Neuronal stem cell (in vitro differentiated cells): ENCODE data around the gene LIN7B.
A peak's percentile ranks its signal among the peaks of the same experiment; 100 is the strongest.

Experiments used
- DNase-seq: peaks from one replicate; pipeline ENCODE4 v3.0.0-alpha.2; 2013; ENCODE audit warnings: low spot score
- H2AFZ ChIP-seq: one replicate; pipeline ENCODE4 v1.6.1; 2013; ENCODE audit warnings: mild to moderate bottlenecking, low read length, inconsistent platforms
- H2AK5ac ChIP-seq: 2 replicates; pipeline ENCODE4 v1.6.1; 2013; ENCODE audit warnings: low read depth, mild to moderate bottlenecking, inconsistent platforms, low read length, moderate library complexity, mixed read lengths
- H2BK120ac ChIP-seq: 2 replicates; pipeline ENCODE4 v1.6.1; 2013; ENCODE audit warnings: low read depth, mild to moderate bottlenecking, inconsistent platforms, low read length, moderate library complexity, mixed read lengths
- H2BK12ac ChIP-seq: one replicate; pipeline ENCODE4 v1.6.1; 2013; ENCODE audit warnings: low read length, inconsistent platforms
- H2BK15ac ChIP-seq: 2 replicates; pipeline ENCODE4 v1.6.1; 2013; ENCODE audit warnings: mild to moderate bottlenecking, low read length, inconsistent platforms, mixed read lengths
- H2BK5ac ChIP-seq: one replicate; pipeline ENCODE4 v1.6.1; 2013; ENCODE audit warnings: inconsistent platforms, mild to moderate bottlenecking, low read length, moderate library complexity
- H3K14ac ChIP-seq: one replicate; pipeline ENCODE4 v1.6.1; 2013; ENCODE audit warnings: low read length, inconsistent platforms
- H3K18ac ChIP-seq: 2 replicates; pipeline ENCODE4 v1.6.1; 2013; ENCODE audit warnings: low read length, inconsistent platforms
- H3K23ac ChIP-seq: 2 replicates; pipeline ENCODE4 v1.6.1; 2013; ENCODE audit warnings: low read depth, mild to moderate bottlenecking, mixed read lengths, low read length, inconsistent platforms; ENCODE audit not compliant: poor library complexity
- H3K27ac ChIP-seq: replicated peaks from 3 replicates; pipeline ENCODE4 v1.5.1; 2013; ENCODE audit warnings: low read length, inconsistent platforms
- H3K27me3 ChIP-seq, 3 experiments: 2 replicates each; pipeline ENCODE4 v1.6.1; 2013; ENCODE audit warnings: low read length in 3 of 3, mild to moderate bottlenecking in 2 of 3, inconsistent platforms in 1 of 3, low read depth in 1 of 3, mixed read lengths in 1 of 3, moderate library complexity in 1 of 3; ENCODE audit not compliant: control insufficient read depth in 3 of 3, insufficient read depth in 3 of 3
- H3K36me3 ChIP-seq, 2 donors: replicated peaks in 1 of 2; 2 replicates each; pipeline ENCODE4 v1.6.1; 2013; ENCODE audit warnings: low read length in 2 of 2; ENCODE audit not compliant: control insufficient read depth in 2 of 2, insufficient read depth in 2 of 2
- H3K4ac ChIP-seq: 2 replicates; pipeline ENCODE4 v1.6.1; 2013; ENCODE audit warnings: inconsistent platforms, mild to moderate bottlenecking, low read length, moderate library complexity
- H3K4me1 ChIP-seq, 2 donors: 1 replicate in 1 of 2; 2 replicates in 1 of 2; pipeline ENCODE4 v1.6.1; 2013; ENCODE audit warnings: low read length in 2 of 2, low read depth in 1 of 2; ENCODE audit not compliant: control insufficient read depth in 2 of 2, insufficient read depth in 1 of 2
- H3K4me2 ChIP-seq: one replicate; pipeline ENCODE4 v1.6.1; 2013; ENCODE audit warnings: mild to moderate bottlenecking, low read length, inconsistent platforms; ENCODE audit not compliant: insufficient read depth, poor library complexity, severe bottlenecking
- H3K4me3 ChIP-seq, 2 donors: 2 replicates each; pipeline ENCODE4 v1.5.1; 2013; ENCODE audit warnings: low read length in 2 of 2, mild to moderate bottlenecking in 2 of 2, inconsistent platforms in 1 of 2, moderate library complexity in 1 of 2
- H3K79me1 ChIP-seq: one replicate; pipeline ENCODE4 v1.6.1; 2013; ENCODE audit warnings: low read depth, mild to moderate bottlenecking, inconsistent platforms, low read length, moderate library complexity
- H3K9ac ChIP-seq: one replicate; pipeline ENCODE4 v1.6.1; 2013; ENCODE audit warnings: mild to moderate bottlenecking, low read depth, low read length, inconsistent platforms; ENCODE audit not compliant: poor library complexity
- H3K9me3 ChIP-seq, 2 donors: replicated peaks in 1 of 2; 2 replicates each; pipeline versions ENCODE3 to v1.6.1; 2013; ENCODE audit warnings: low read length in 2 of 2, mild to moderate bottlenecking in 2 of 2, inconsistent platforms in 1 of 2, low read depth in 1 of 2, mixed read lengths in 1 of 2, moderate library complexity in 1 of 2; ENCODE audit not compliant: control insufficient read depth in 2 of 2, insufficient read depth in 1 of 2
- H4K8ac ChIP-seq: one replicate; pipeline ENCODE4 v1.6.1; 2013; ENCODE audit warnings: low read depth, mild to moderate bottlenecking, inconsistent platforms, low read length, moderate library complexity
- H4K91ac ChIP-seq: one replicate; pipeline ENCODE4 v1.6.1; 2013; ENCODE audit warnings: low read length, low read depth, mild to moderate bottlenecking, inconsistent platforms; ENCODE audit not compliant: poor library complexity
- WGBS, 2 donors: extraction: QIAGEN DNeasy Blood & Tissue Kit; methylation state at CpG; one replicate each; pipeline ENCODE4 v1.1.7; 2013; ENCODE audit warnings: missing lambda C conversion rate in 2 of 2, mixed read lengths in 1 of 2; ENCODE audit not compliant: insufficient read length in 2 of 2, insufficient replicate concordance in 1 of 2; ENCODE audit errors: extremely low coverage in 2 of 2; 5-methylcytosine and 5-hydroxymethylcytosine counted together

Gene LIN7B

GRCh38 chr19:49103331-49104085, 10.7 kb upstream of the LIN7B start:
- H3K36me3 ChIP-seq, result peaks cover 67 to 94% of the 10 kb centered on the region in 2 donors
- WGBS, 2 donors, result no CpG with 5 or more reads among the region's 33 CpGs
- no peak overlapping the region for H3K18ac ChIP-seq
- no peak overlapping the region for H3K9ac ChIP-seq
- no peak overlapping the region for H3K4me2 ChIP-seq
- H3K23ac ChIP-seq, result no peak overlapping the region
- DNase-seq, result no peak
- no peak overlapping the region for H2BK120ac ChIP-seq
- H3K4me3 ChIP-seq, result no peak overlapping the region
- H4K8ac ChIP-seq, result no peak overlapping the region
- H3K27ac ChIP-seq, result no peak overlapping the region
- peak overlapping the region; percentile 36 for H2AK5ac ChIP-seq
- peaks cover 18% of the 10 kb centered on the region for H3K79me1 ChIP-seq
- no peaks in the 10 kb centered on the region for H3K4me1 ChIP-seq
- H2BK12ac ChIP-seq, result no peak overlapping the region
- no peak overlapping the region for H4K91ac ChIP-seq
- H2AFZ ChIP-seq, result no peak overlapping the region
- no peak overlapping the region for H3K14ac ChIP-seq
- H3K4ac ChIP-seq, result no peak overlapping the region
- H2BK15ac ChIP-seq, result no peak overlapping the region
- no peak overlapping the region for H2BK5ac ChIP-seq
- no peaks in the 10 kb centered on the region for H3K27me3 ChIP-seq
- H3K9me3 ChIP-seq, result peaks cover 0 to 3% of the 10 kb centered on the region in 2 donors

GRCh38 chr19:49104229-49104864, 9.8 kb upstream of the LIN7B start:
- no peak overlapping the region for H2BK12ac ChIP-seq
- H3K4me2 ChIP-seq, result no peak overlapping the region
- no CpG with 5 or more reads among the region's 30 CpGs for WGBS, 2 donors
- no peak overlapping the region for H2AK5ac ChIP-seq
- no peak overlapping the region for H3K4me3 ChIP-seq
- H3K36me3 ChIP-seq, result peaks cover 66 to 94% of the 10 kb centered on the region in 2 donors
- no peak overlapping the region for H3K23ac ChIP-seq
- no peak overlapping the region for H2BK15ac ChIP-seq
- H3K14ac ChIP-seq, result no peak overlapping the region
- no peak overlapping the region for H2AFZ ChIP-seq
- H4K8ac ChIP-seq, result no peak overlapping the region
- H2BK5ac ChIP-seq, result no peak overlapping the region
- H3K9me3 ChIP-seq, result peaks cover 0 to 3% of the 10 kb centered on the region in 2 donors
- H3K4ac ChIP-seq, result no peak overlapping the region
- H3K18ac ChIP-seq, result no peak overlapping the region
- no peak overlapping the region for H3K9ac ChIP-seq
- DNase-seq, result no peak
- no peak overlapping the region for H2BK120ac ChIP-seq
- H3K79me1 ChIP-seq, result peaks cover 14% of the 10 kb centered on the region
- no peak overlapping the region for H3K27ac ChIP-seq
- no peaks in the 10 kb centered on the region for H3K4me1 ChIP-seq
- H3K27me3 ChIP-seq, result no peaks in the 10 kb centered on the region
- H4K91ac ChIP-seq, result no peak overlapping the region

- H3K4me1 ChIP-seq, result no peaks in the 10 kb centered on the region
- peak overlapping the region; percentile 15 for H3K9ac ChIP-seq
- H2AFZ ChIP-seq, result no peak overlapping the region
- no peaks in the 10 kb centered on the region for H3K27me3 ChIP-seq
- H2BK15ac ChIP-seq, result no peak overlapping the region
- no peak overlapping the region for H3K4me2 ChIP-seq
- H3K79me1 ChIP-seq, result peaks cover 10% of the 10 kb centered on the region
- H3K36me3 ChIP-seq, result peaks cover 54 to 81% of the 10 kb centered on the region in 2 donors
- H2BK12ac ChIP-seq, result no peak overlapping the region
- peak overlapping the region; percentile 44 for H3K18ac ChIP-seq
- no peaks in the 10 kb centered on the region for H3K9me3 ChIP-seq
- no peak overlapping the region for H2AK5ac ChIP-seq
- no peak overlapping the region for H4K91ac ChIP-seq
- no peak overlapping the region for H2BK120ac ChIP-seq
- no peak overlapping the region for H3K4ac ChIP-seq
- no peak overlapping the region for H3K4me3 ChIP-seq
- no peak overlapping the region for H3K14ac ChIP-seq
- DNase-seq, result peak; percentile 52
- H3K23ac ChIP-seq, result peak overlapping the region; percentile 76
- no peak overlapping the region for H3K27ac ChIP-seq
- no peak overlapping the region for H2BK5ac ChIP-seq
- H4K8ac ChIP-seq, result no peak overlapping the region
- WGBS, 2 donors, result no CpG with 5 or more reads among the region's 12 CpGs
These were observed 7.5 kb upstream of the LIN7B start for GRCh38 chr19:49106648-49107135.
